ENCODE results near the gene CWC15. TPM values are rescaled to one million over a fixed set of nuclear protein-coding genes. Genes with fewer than 3 reads are reported as not detected.

CWC15 gene
- total RNA-seq, 2 experiments from 2014 or later: 121 to 124 TPM

DNA sequence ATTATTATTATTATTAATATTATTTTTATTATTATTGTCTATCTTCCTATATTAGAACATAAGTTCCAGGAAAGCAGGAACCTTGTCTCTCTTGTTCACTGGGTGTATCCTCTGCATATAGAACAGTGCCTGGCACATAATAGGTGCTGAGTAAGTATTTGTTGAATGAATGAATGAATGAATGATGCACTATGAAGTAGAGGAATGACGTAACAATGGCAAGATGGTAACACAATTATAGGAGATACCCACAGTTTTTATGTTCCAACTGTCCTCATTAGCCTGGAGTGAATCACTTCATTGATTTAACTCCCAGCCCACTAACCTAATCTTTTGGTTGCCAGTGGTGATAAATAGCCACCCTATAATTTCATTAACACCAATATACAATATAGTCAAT, 2.2 kb upstream of the CWC15 start:
- Histone ChIP-seq H3K27ac (ENCODE audit: low read depth in 1 of 2, low read length in 2 of 2) (no peak overlapping the region), H3K9me3 (ENCODE audit: control insufficient read depth in 1 of 2, insufficient read depth in 1 of 2, low read length in 2 of 2) (no peaks in the 10 kb centered on the region), H3K4me3 (ENCODE audit: low read length) (no peak overlapping the region), H3K27me3 (ENCODE audit: control insufficient read depth in 1 of 2, insufficient read depth in 2 of 2, low read length in 2 of 2) (no peaks in the 10 kb centered on the region), H3K4me1 (ENCODE audit: insufficient read depth, low read length) (no peaks in the 10 kb centered on the region), H3K36me3 (ENCODE audit: insufficient read depth, low read length) (peaks cover 16% of the 10 kb centered on the region)
- ATAC-seq (ENCODE audit: poor library complexity) (no peak), DNase-seq (no peak)
- H3K36me3 Mint-ChIP-seq (ENCODE audit: low read depth): peaks cover 31% of the 10 kb centered on the region
- POLR2A ChIA-PET: interaction anchor here (1.0 to 5.2 kb wide), 2 partner anchors 92 to 114 kb away, joined by 4 to 82 read pairs; partner anchors contain the start of genes ENDOD1 and SRSF8
- peak overlapping the region; percentile 45 for H3K4me3 Mint-ChIP-seq
- H3K27ac Mint-ChIP-seq: no peak overlapping the region
- intact Hi-C loops (cut with DNase I, micrococcal nuclease): loop anchor here (2.0 to 10.0 kb wide), 8 partner anchors 89 to 1417 kb away; partner anchors contain the start of genes CEP57 (in 1 of the 2), ENDOD1 (in 1 of the 2), JRKL (in 1 of the 2) and MED17 (in 1 of the 2)
- CTCF ChIA-PET: interaction anchor here (1.2 kb wide), 1 partner anchor 472 kb away, joined by 3 read pairs; no protein-coding TSS in a partner anchor
- H3K27me3 Mint-ChIP-seq: no peaks in the 10 kb centered on the region
- H3K4me1 Mint-ChIP-seq (ENCODE audit: low read depth): peaks cover 28% of the 10 kb centered on the region
- TF ChIP-seq, protein P1, sequence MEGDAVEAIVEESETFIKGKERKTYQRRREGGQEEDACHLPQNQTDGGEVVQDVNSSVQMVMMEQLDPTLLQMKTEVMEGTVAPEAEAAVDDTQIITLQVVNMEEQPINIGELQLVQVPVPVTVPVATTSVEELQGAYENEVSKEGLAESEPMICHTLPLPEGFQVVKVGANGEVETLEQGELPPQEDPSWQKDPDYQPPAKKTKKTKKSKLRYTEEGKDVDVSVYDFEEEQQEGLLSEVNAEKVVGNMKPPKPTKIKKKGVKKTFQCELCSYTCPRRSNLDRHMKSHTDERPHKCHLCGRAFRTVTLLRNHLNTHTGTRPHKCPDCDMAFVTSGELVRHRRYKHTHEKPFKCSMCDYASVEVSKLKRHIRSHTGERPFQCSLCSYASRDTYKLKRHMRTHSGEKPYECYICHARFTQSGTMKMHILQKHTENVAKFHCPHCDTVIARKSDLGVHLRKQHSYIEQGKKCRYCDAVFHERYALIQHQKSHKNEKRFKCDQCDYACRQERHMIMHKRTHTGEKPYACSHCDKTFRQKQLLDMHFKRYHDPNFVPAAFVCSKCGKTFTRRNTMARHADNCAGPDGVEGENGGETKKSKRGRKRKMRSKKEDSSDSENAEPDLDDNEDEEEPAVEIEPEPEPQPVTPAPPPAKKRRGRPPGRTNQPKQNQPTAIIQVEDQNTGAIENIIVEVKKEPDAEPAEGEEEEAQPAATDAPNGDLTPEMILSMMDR (IDR thresholded peaks at IDR 0.05): no peak
- H3K9me3 Mint-ChIP-seq: peaks cover 2% of the 10 kb centered on the region

DNA sequence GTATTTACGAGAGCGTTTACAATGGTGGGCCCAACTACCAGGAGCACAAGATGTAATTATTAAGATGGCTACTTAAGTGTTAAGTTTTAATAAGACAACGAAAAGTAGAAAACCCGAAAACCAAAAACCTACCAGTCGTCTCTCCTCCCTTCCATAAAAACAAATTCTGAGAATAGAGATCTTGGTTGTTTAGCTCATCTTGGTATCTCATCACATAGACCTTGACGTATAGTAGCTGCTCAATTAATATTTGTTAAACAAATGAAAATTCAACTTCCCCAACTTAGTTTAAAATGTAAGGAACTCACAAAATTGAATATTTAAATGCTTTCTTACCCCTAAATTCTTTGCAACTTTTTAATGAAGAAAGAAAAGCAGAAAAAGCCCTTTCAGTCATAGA, 822 bp upstream of the CWC15 start:
- Histone ChIP-seq H3K4me1 (ENCODE audit: insufficient read depth, low read length) (no peaks in the 10 kb centered on the region), H3K36me3 (ENCODE audit: insufficient read depth, low read length) (peaks cover 30% of the 10 kb centered on the region), H3K27ac (ENCODE audit: low read depth in 1 of 2, low read length in 2 of 2) (no peak overlapping the region), H3K4me3 (ENCODE audit: low read length) (peak overlapping the region; percentile 89), H3K9me3 (ENCODE audit: control insufficient read depth in 1 of 2, insufficient read depth in 1 of 2, low read length in 2 of 2) (no peaks in the 10 kb centered on the region), H3K27me3 (ENCODE audit: control insufficient read depth in 1 of 2, insufficient read depth in 2 of 2, low read length in 2 of 2) (no peaks in the 10 kb centered on the region)
- POLR2A ChIA-PET: interaction anchor here (1.0 to 5.2 kb wide), 10 partner anchors 39 to 1416 kb away, joined by 3 to 82 read pairs (median 13); partner anchors contain the start of genes C11orf54, CCDC82, CEP57 and ENDOD1
- Mint-ChIP-seq H3K27ac (peak overlapping the region; percentile 92), H3K36me3 (ENCODE audit: low read depth) (peaks cover 45% of the 10 kb centered on the region), H3K27me3 (no peaks in the 10 kb centered on the region), H3K4me3 (peak overlapping the region; percentile 99), H3K4me1 (ENCODE audit: low read depth) (peaks cover 34% of the 10 kb centered on the region), H3K9me3 (peaks cover 2% of the 10 kb centered on the region)
- intact Hi-C loops (cut with DNase I, micrococcal nuclease): loop anchor here (2.0 to 10.0 kb wide), 9 partner anchors 91 to 1232 kb away; partner anchors contain the start of genes ANKRD49 (in 1 of the 2), C11orf54 (in 1 of the 2), CEP57 (in 1 of the 2) and FUT4 (in 1 of the 2)
- DNase-seq (no peak), ATAC-seq (ENCODE audit: poor library complexity) (no peak)
- CTCF ChIA-PET: interaction anchor here (1.0 kb wide), 1 partner anchor 817 kb away, joined by 3 read pairs; the partner anchor contains the start of gene CEP57
- TF ChIP-seq, protein P1 (IDR thresholded peaks at IDR 0.05): no peak

DNA sequence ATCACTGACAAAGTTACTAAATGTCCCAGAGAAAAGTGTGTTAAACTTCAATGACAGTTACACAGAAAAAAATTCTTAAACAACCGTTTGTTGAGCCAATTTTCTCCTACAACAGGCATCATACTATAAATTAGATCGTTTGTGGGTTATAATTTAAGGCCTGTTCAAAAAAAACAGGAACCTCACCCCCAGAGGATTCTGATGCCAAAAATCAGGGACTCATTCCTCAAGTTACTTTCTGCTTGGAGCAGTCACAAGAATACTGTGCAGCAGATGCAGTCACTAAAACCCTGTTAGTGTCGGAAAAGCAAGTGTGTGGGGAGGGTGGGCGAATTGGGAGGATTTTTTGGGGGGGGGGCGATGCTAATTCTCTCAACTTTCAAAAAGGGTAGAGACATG, 657 bp downstream of the CWC15 start:
- H3K4me1 Mint-ChIP-seq (ENCODE audit: low read depth): peaks cover 47% of the 10 kb centered on the region
- POLR2A ChIA-PET: interaction anchor here (0.7 to 5.2 kb wide), 16 partner anchors 10 to 1417 kb away, joined by 3 to 82 read pairs (median 5); partner anchors contain the start of genes CCDC82, CEP57, ENDOD1 and FAM76B

More for the DNA sequence above, 657 bp downstream of the CWC15 start:
- Histone ChIP-seq H3K4me3 (ENCODE audit: low read length) (peak overlapping the region; percentile 89), H3K36me3 (ENCODE audit: insufficient read depth, low read length) (peaks cover 45% of the 10 kb centered on the region), H3K9me3 (ENCODE audit: control insufficient read depth in 1 of 2, insufficient read depth in 1 of 2, low read length in 2 of 2) (no peaks in the 10 kb centered on the region), H3K27ac (ENCODE audit: low read depth in 1 of 2, low read length in 2 of 2) (peak overlapping the region in 1 of 2 donors; percentile 77), H3K4me1 (ENCODE audit: insufficient read depth, low read length) (no peaks in the 10 kb centered on the region), H3K27me3 (ENCODE audit: control insufficient read depth in 1 of 2, insufficient read depth in 2 of 2, low read length in 2 of 2) (no peaks in the 10 kb centered on the region)
- no peak for DNase-seq
- intact Hi-C loops (cut with DNase I, micrococcal nuclease): loop anchor here (2.0 to 10.0 kb wide), 9 partner anchors 48 to 1230 kb away; partner anchors contain the start of genes ANKRD49 (in 1 of the 2), C11orf54 (in 1 of the 2), FUT4 (in 1 of the 2) and MED17 (in 1 of the 2)
- Mint-ChIP-seq H3K9me3 (peaks cover 2% of the 10 kb centered on the region), H3K36me3 (ENCODE audit: low read depth) (peaks cover 60% of the 10 kb centered on the region), H3K4me3 (peak overlapping the region; percentile 99), H3K27ac (peak overlapping the region; percentile 92), H3K27me3 (no peaks in the 10 kb centered on the region)
- TF ChIP-seq, protein P1 (IDR thresholded peaks at IDR 0.05): no peak
- ATAC-seq (ENCODE audit: poor library complexity): no peak
- CTCF ChIA-PET: interaction anchor here (0.8 to 1.2 kb wide), 2 partner anchors 10 to 94 kb away, joined by 3 to 4 read pairs; partner anchors contain the start of gene SRSF8

Measured in CD4-positive, alpha-beta T cell (primary cell).